NB4 (cell line): ENCODE measurements around the gene TICRR.

Experiments
- DNase-seq: peaks from one replicate; pipeline ENCODE4 v3.0.0; 2010; ENCODE audit warnings: low read depth
- H3K4me3 ChIP-seq: one replicate; pipeline ENCODE4 v1.5.1; 2011; ENCODE audit warnings: mild to moderate bottlenecking, low read depth, low read length, moderate library complexity
- CTCF ChIP-seq: IDR thresholded peaks from one replicate; pipeline ENCODE4 v1.5.1; 2012; ENCODE audit warnings: low read depth, low read length
- MAX ChIP-seq: IDR thresholded peaks from 2 replicates; pipeline ENCODE4 v1.6.1; 2011; ENCODE audit warnings: low read depth, low read length
- MYC ChIP-seq: IDR thresholded peaks from 2 replicates; pipeline ENCODE4 v1.6.1; 2011; ENCODE audit warnings: low read depth, low read length
- POLR2A ChIP-seq: IDR thresholded peaks from 2 replicates; pipeline ENCODE4 v1.6.1; 2011; ENCODE audit warnings: mild to moderate bottlenecking; ENCODE audit not compliant: insufficient read length; ENCODE audit errors: extremely low read depth

TICRR gene

GRCh38 chr15:89628301-89628700 lies 53.0 kb downstream of the TICRR start:
- DNase-seq = no peak
- H3K4me3 ChIP-seq = no peak overlapping the region

GRCh38 chr15:89628806-89629715 lies 53.8 kb downstream of the TICRR start:
- no peak for TF ChIP-seq MYC
- no peak for TF ChIP-seq MAX
- no peak for TF ChIP-seq POLR2A
- no peak for TF ChIP-seq CTCF
- DNase-seq = no peak
- no peak overlapping the region for H3K4me3 ChIP-seq

More at GRCh38 chr15:89628301-89628700, 53.0 kb downstream of the TICRR start:
- no peak for TF ChIP-seq MYC
- no peak for TF ChIP-seq CTCF
- TF ChIP-seq MAX = no peak
- no peak for TF ChIP-seq POLR2A

- no peak for TF ChIP-seq CTCF
- TF ChIP-seq MAX = no peak
- no peak for TF ChIP-seq MYC
- H3K4me3 ChIP-seq = no peak overlapping the region
- DNase-seq = no peak
Measured at GRCh38 chr15:89629829-89630228, 54.6 kb downstream of the TICRR start.

GRCh38 chr15:89630260-89630659 lies 55.0 kb downstream of the TICRR start:
- TF ChIP-seq MAX (no peak), POLR2A (no peak), MYC (no peak), CTCF (no peak)
- DNase-seq = no peak
- no peak overlapping the region for H3K4me3 ChIP-seq

GRCh38 chr15:89630974-89631901 lies 56.0 kb downstream of the TICRR start:
- TF ChIP-seq MYC (no peak), POLR2A (peak; percentile 4)
- H3K4me3 ChIP-seq = no peak overlapping the region
- DNase-seq = no peak

- TF ChIP-seq MYC (no peak), MAX (no peak), POLR2A (no peak), CTCF (no peak)
- no peak overlapping the region for H3K4me3 ChIP-seq
- DNase-seq = no peak
Measured at GRCh38 chr15:89631902-89632264, 56.6 kb downstream of the TICRR start.
